Endometrial microvascular endothelial cells (primary cell): ENCODE results near the gene HPSE2. TPM values are rescaled to one million over a fixed set of nuclear protein-coding genes. Genes with fewer than 3 reads are reported as not detected.
"Not testable (repeated sequence)": the region's sequence is repeated elsewhere in the genome, so short reads cannot be mapped to it uniquely, and the experiment has no call there.

Source experiments
- in situ Hi-C: cut with HindIII; loops from 2 replicates; pipeline ENCODE4 v1.10.0; 2017; ENCODE audit warnings: low sequenced_read_pairs, low pct_unique_long_range_greater_than_20kb; ENCODE audit errors: inconsistent ontology term
- total RNA-seq: library from RNA; depleted of rRNA; stranded (reverse); fragments of >200 nt; gene quantifications from one replicate; pipeline ENCODE4 v1.2.3, GENCODE V29; 2015; ENCODE audit errors: inconsistent ontology term

HPSE2 gene
- total RNA-seq, 1 donor from 2014 or later: not detected

- in situ Hi-C loops: no loop called here
Observed at GRCh38 chr10:98567391-98568133, 668.1 kb downstream of the HPSE2 start.

- in situ Hi-C loops: no loop called here
Observed at GRCh38 chr10:98563811-98564210, 671.8 kb downstream of the HPSE2 start.

- in situ Hi-C loops: no loop called here
Observed at GRCh38 chr10:98560565-98560964, 675.1 kb downstream of the HPSE2 start.

- in situ Hi-C loops: no loop called here
Observed at GRCh38 chr10:98556061-98556460, 679.6 kb downstream of the HPSE2 start.

GRCh38 chr10:98555021-98555619 is 680.5 kb downstream of the HPSE2 start:
- in situ Hi-C loops: no loop called here

GRCh38 chr10:98541561-98541960 is 694.1 kb downstream of the HPSE2 start:
- in situ Hi-C loops: not testable (repeated sequence)

- in situ Hi-C loops: no loop called here
Observed at GRCh38 chr10:98539578-98539977, 696.1 kb downstream of the HPSE2 start.

GRCh38 chr10:98538472-98538871 is 697.2 kb downstream of the HPSE2 start:
- in situ Hi-C loops: no loop called here

GRCh38 chr10:98536551-98536950 is 699.1 kb downstream of the HPSE2 start:
- in situ Hi-C loops: no loop called here

GRCh38 chr10:98533746-98534445 is 701.8 kb downstream of the HPSE2 start:
- in situ Hi-C loops: no loop called here

- in situ Hi-C loops: no loop called here
Observed at GRCh38 chr10:98533241-98533640, 702.4 kb downstream of the HPSE2 start.

GRCh38 chr10:98528805-98529183 is 706.9 kb downstream of the HPSE2 start:
- in situ Hi-C loops: no loop called here

GRCh38 chr10:98528166-98528804 is 707.4 kb downstream of the HPSE2 start:
- in situ Hi-C loops: no loop called here

- in situ Hi-C loops: no loop called here
Observed at GRCh38 chr10:98525969-98526368, 709.7 kb downstream of the HPSE2 start.

- in situ Hi-C loops: no loop called here
Observed at GRCh38 chr10:98524124-98524523, 711.5 kb downstream of the HPSE2 start.

- in situ Hi-C loops: no loop called here
Observed at GRCh38 chr10:98519841-98520240, 715.8 kb downstream of the HPSE2 start.

GRCh38 chr10:98517672-98518071 is 718.0 kb downstream of the HPSE2 start:
- in situ Hi-C loops: no loop called here

- in situ Hi-C loops: no loop called here
Observed at GRCh38 chr10:98516352-98516751, 719.3 kb downstream of the HPSE2 start.

- in situ Hi-C loops: no loop called here
Observed at GRCh38 chr10:98513704-98514103, 721.9 kb downstream of the HPSE2 start.

- in situ Hi-C loops: no loop called here
Observed at GRCh38 chr10:98511876-98512275, 723.8 kb downstream of the HPSE2 start.
